ENCODE measurements around the gene MRPL36. TPM values are rescaled to one million over a fixed set of nuclear protein-coding genes. Genes with fewer than 3 reads are reported as not detected.

Gene MRPL36
- total and polyA plus RNA-seq, 4 experiments from 2014 or later: 30.7 to 85.1 (median 54.7) TPM

DNA sequence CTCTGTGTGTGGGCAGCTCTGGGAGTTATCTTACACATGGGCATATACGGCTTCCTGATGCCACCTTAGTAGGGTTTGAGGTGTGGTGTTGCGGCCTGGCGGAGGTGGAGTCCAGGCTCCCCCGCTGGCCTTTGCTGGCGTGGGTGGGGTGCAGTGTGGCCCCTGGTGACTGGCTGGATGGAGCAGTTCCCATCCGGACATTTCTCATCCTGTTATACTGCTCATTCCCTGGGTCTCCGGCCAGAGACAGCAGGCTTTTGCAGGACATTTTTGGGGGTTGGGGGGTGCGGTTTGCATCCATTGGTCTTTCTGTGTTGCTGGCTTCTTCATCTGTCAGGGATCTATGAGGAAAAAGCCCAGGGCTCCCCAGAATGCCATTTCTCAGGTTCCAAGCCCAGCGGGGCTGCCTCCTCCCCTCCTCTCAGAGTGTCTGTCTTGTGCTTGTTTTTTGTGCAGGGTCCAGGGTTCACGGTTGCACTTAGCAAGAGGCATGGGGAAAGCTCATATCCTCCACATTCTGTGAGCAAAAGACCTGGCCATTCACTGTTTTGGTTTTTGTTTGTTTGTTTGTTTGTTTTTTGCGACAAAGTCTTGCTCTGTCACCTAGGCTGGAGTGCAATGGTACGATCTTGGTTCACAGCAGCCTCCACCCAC is 23.9 kb upstream of the MRPL36 start:
- Histone ChIP-seq H3K27ac (ENCODE audit: low read depth, low read length) (no peak overlapping the region), H3K36me3 (ENCODE audit: insufficient read depth, low read length) (peaks cover 4% of the 10 kb centered on the region), H3K9me3 (ENCODE audit: control insufficient read depth in 1 of 2, low read length in 2 of 2) (no peaks in the 10 kb centered on the region), H3K27me3 (ENCODE audit: insufficient read depth, low read length) (no peaks in the 10 kb centered on the region), H3K4me3 (ENCODE audit: low read length in 2 of 2) (no peak overlapping the region), H3K4me1 (ENCODE audit: insufficient read depth, low read length) (no peaks in the 10 kb centered on the region)
- DNase-seq: no peak
- intact Hi-C loops (cut with micrococcal nuclease): no loop called here
- Mint-ChIP-seq H3K4me3 (no peak overlapping the region), H3K9me3 (no peaks in the 10 kb centered on the region), H3K27me3 (no peaks in the 10 kb centered on the region), H3K27ac (peak overlapping the region in 1 of 7 donors; percentile 63), H3K36me3 (peaks cover 32 to 50% of the 10 kb centered on the region in 2 donors), H3K4me1 (peaks cover 0 to 2% (median under 1%) of the 10 kb centered on the region in 4 donors)
- CTCF ChIA-PET (ENCODE audit: partially characterized antibody): no interaction called here
- POLR2A ChIA-PET (ENCODE audit: partially characterized antibody): no interaction called here

DNA sequence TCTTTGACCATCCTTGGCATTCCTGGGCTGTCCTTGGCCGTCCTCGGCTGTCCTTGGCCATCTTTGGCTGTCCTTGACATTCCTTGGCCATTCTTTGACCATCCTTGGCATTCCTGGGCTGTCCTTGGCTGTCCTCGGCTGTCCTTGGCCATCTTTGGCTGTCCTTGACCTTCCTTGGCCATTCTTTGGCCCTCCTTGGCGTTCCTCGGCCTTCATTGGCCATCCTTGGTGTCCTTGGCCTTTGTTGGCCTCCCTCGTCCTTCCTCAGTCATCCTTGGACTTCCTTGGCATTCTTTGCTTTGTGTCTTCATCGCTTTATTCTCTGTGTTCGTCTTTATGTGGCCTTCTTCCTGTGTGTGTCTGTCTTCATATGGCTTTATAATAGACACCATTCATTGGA is 22.2 kb upstream of the MRPL36 start:
- Histone ChIP-seq H3K4me3 (ENCODE audit: low read length in 2 of 2) (no peak overlapping the region), H3K27me3 (ENCODE audit: insufficient read depth, low read length) (no peaks in the 10 kb centered on the region), H3K36me3 (ENCODE audit: insufficient read depth, low read length) (peaks cover 13% of the 10 kb centered on the region), H3K4me1 (ENCODE audit: insufficient read depth, low read length) (no peaks in the 10 kb centered on the region), H3K27ac (ENCODE audit: low read depth, low read length) (no peak overlapping the region), H3K9me3 (ENCODE audit: control insufficient read depth in 1 of 2, low read length in 2 of 2) (no peaks in the 10 kb centered on the region)
- H3K4me1 Mint-ChIP-seq: peaks cover 0 to 2% (median under 1%) of the 10 kb centered on the region in 4 donors
- intact Hi-C loops (cut with micrococcal nuclease): no loop called here
- H3K36me3 Mint-ChIP-seq: peaks cover 49 to 67% of the 10 kb centered on the region in 2 donors
- POLR2A ChIA-PET (ENCODE audit: partially characterized antibody): no interaction called here
- DNase-seq: no peak
- H3K27me3 Mint-ChIP-seq: no peaks in the 10 kb centered on the region
- no peaks in the 10 kb centered on the region for H3K9me3 Mint-ChIP-seq
- CTCF ChIA-PET (ENCODE audit: partially characterized antibody): no interaction called here
- peak overlapping the region in 1 of 7 donors; percentile 14 for H3K27ac Mint-ChIP-seq
- no peak overlapping the region for H3K4me3 Mint-ChIP-seq

DNA sequence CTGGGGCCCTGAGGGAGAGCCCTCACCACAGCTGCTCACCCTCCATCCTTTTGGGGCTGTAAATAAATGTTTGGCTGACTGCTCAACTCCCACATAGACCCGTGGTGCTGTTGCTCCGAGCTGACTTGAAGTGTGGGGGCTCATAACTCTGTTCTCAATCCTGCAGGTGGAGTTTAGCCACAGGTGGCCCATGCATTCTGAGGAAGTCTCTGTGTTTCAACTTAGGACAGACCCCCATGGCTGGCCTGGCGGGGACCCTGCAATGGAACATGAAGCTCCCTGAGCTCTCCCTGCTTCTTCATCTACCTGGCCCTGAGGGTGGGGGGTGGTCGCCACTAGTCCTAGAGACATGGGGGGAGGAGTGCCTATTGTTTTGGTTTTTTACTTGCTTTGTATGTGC is 21.3 kb upstream of the MRPL36 start:
- no peaks in the 10 kb centered on the region for H3K27me3 ChIP-seq (ENCODE audit: insufficient read depth, low read length)
- H3K4me1 ChIP-seq (ENCODE audit: insufficient read depth, low read length): no peaks in the 10 kb centered on the region
- CTCF ChIA-PET (ENCODE audit: partially characterized antibody): interaction anchor here (0.7 kb wide), 1 partner anchor 11 kb away, joined by 3 read pairs; no protein-coding TSS in a partner anchor
- H3K4me3 ChIP-seq (ENCODE audit: low read length in 2 of 2): no peak overlapping the region
- Mint-ChIP-seq H3K9me3 (no peaks in the 10 kb centered on the region), H3K27ac (no peak overlapping the region), H3K36me3 (peaks cover 52 to 72% of the 10 kb centered on the region in 2 donors), H3K4me1 (peaks cover 0 to 2% (median under 1%) of the 10 kb centered on the region in 4 donors), H3K4me3 (no peak overlapping the region), H3K27me3 (no peaks in the 10 kb centered on the region)
- intact Hi-C loops (cut with micrococcal nuclease): no loop called here
- no peaks in the 10 kb centered on the region for H3K9me3 ChIP-seq (ENCODE audit: control insufficient read depth in 1 of 2, low read length in 2 of 2)
- POLR2A ChIA-PET (ENCODE audit: partially characterized antibody): interaction anchor here (0.6 kb wide), 1 partner anchor 31 kb away, joined by 3 read pairs; no protein-coding TSS in a partner anchor
- H3K36me3 ChIP-seq (ENCODE audit: insufficient read depth, low read length): peaks cover 20% of the 10 kb centered on the region
- DNase-seq: no peak
- no peak overlapping the region for H3K27ac ChIP-seq (ENCODE audit: low read depth, low read length)

DNA sequence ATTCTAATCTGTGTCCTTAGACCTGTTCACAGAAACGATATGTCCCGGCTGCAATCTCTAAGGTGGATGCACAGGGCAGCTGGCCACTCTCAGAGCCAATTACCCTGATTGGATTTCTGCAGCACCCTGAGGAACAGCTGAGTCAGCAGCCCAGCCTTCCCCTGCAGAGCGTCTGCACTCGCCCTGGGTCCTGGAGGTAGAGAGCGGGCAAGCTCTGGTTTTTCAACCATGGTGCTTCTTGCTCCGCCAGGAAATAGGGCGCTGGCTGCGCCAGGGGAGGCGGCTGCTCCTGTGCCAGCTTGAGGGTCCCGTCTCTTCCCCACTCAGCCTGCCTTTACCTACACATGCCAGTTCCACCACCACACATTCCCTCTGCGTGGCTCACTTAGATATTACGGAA is 20.7 kb upstream of the MRPL36 start:
- no peak overlapping the region for H3K27ac ChIP-seq (ENCODE audit: low read depth, low read length)
- H3K4me3 Mint-ChIP-seq: peak overlapping the region in 1 of 8 donors; percentile 58
- ChIA-PET POLR2A (ENCODE audit: partially characterized antibody) (interaction anchor here (0.6 kb wide), 1 partner anchor 30 kb away, joined by 3 read pairs; no protein-coding TSS in a partner anchor), CTCF (ENCODE audit: partially characterized antibody) (interaction anchor here (0.7 kb wide), 1 partner anchor 11 kb away, joined by 3 read pairs; no protein-coding TSS in a partner anchor)
- no peaks in the 10 kb centered on the region for H3K9me3 ChIP-seq (ENCODE audit: control insufficient read depth in 1 of 2, low read length in 2 of 2)
- peaks cover 0 to 2% (median under 1%) of the 10 kb centered on the region in 4 donors for H3K4me1 Mint-ChIP-seq
- H3K9me3 Mint-ChIP-seq: no peaks in the 10 kb centered on the region
- DNase-seq: no peak
- peaks cover 25% of the 10 kb centered on the region for H3K36me3 ChIP-seq (ENCODE audit: insufficient read depth, low read length)
- intact Hi-C loops (cut with micrococcal nuclease): no loop called here
- H3K36me3 Mint-ChIP-seq: peaks cover 57 to 76% of the 10 kb centered on the region in 2 donors
- peak overlapping the region in 1 of 7 donors; percentile 41 for H3K27ac Mint-ChIP-seq
- H3K27me3 Mint-ChIP-seq: no peaks in the 10 kb centered on the region
- H3K27me3 ChIP-seq (ENCODE audit: insufficient read depth, low read length): no peaks in the 10 kb centered on the region
- no peaks in the 10 kb centered on the region for H3K4me1 ChIP-seq (ENCODE audit: insufficient read depth, low read length)
- H3K4me3 ChIP-seq (ENCODE audit: low read length in 2 of 2): no peak overlapping the region

DNA sequence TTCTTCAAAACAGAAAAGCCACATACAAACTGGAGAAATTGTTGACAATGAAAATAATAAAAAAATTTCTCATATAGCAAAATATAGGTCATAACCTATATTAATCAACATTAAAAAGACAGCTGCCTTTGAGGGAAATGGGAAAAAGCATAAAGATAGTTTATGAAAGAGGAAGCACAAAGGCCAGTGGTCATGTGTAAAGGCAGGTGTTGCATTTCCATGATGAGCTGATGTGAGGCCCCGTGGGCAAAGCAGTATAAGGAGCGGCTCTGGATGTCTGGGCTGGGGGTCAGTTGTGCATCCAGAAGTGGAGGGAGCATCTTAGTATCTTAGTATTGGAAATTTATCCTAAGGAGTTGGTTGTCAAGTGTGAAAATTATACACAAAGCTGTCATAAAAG is 19.8 kb upstream of the MRPL36 start:
- H3K4me1 ChIP-seq (ENCODE audit: insufficient read depth, low read length): no peaks in the 10 kb centered on the region

DNA sequence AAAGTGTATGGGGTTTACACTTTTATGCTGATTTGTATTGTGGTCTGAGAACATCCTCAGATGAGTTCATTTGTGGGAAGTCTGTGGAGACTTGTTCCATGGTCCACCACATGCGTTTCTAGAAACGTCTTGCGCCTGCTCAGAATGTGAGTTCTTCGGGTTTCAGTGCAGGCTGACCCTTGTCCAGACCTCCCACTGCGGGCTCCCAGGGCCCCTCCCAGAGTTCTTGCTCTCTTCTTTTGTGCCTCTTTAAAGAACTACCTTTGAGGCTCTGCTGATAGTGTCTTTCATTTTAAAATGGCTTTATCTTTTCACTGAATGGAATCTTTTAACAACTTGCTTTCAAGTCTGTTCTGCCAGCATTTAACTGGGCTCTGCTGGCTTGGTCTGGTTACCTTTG is 19.1 kb upstream of the MRPL36 start:
- peaks cover 41% of the 10 kb centered on the region for H3K36me3 ChIP-seq (ENCODE audit: insufficient read depth, low read length)
- H3K4me1 Mint-ChIP-seq: peaks cover 0 to 2% (median under 1%) of the 10 kb centered on the region in 4 donors
- no peak for DNase-seq
- no peaks in the 10 kb centered on the region for H3K4me1 ChIP-seq (ENCODE audit: insufficient read depth, low read length)
- H3K9me3 ChIP-seq (ENCODE audit: control insufficient read depth in 1 of 2, low read length in 2 of 2): no peaks in the 10 kb centered on the region
- H3K27ac ChIP-seq (ENCODE audit: low read depth, low read length): no peak overlapping the region
- ChIA-PET CTCF (ENCODE audit: partially characterized antibody) (no interaction called here), POLR2A (ENCODE audit: partially characterized antibody) (no interaction called here)
- intact Hi-C loops (cut with micrococcal nuclease): no loop called here
- no peak overlapping the region for H3K4me3 ChIP-seq (ENCODE audit: low read length in 2 of 2)
- peaks cover 71 to 90% of the 10 kb centered on the region in 2 donors for H3K36me3 Mint-ChIP-seq
- no peaks in the 10 kb centered on the region for H3K27me3 ChIP-seq (ENCODE audit: insufficient read depth, low read length)
- no peak overlapping the region for H3K4me3 Mint-ChIP-seq
- no peaks in the 10 kb centered on the region for H3K9me3 Mint-ChIP-seq
- no peak overlapping the region for H3K27ac Mint-ChIP-seq
- H3K27me3 Mint-ChIP-seq: no peaks in the 10 kb centered on the region

More for the DNA sequence above, 19.8 kb upstream of the MRPL36 start:
- Mint-ChIP-seq H3K4me1 (peaks cover 0 to 2% (median under 1%) of the 10 kb centered on the region in 4 donors), H3K27ac (peak overlapping the region in 1 of 7 donors; percentile 62), H3K27me3 (no peaks in the 10 kb centered on the region), H3K36me3 (peaks cover 66 to 86% of the 10 kb centered on the region in 2 donors), H3K4me3 (no peak overlapping the region), H3K9me3 (no peaks in the 10 kb centered on the region)
- Histone ChIP-seq H3K27ac (ENCODE audit: low read depth, low read length) (no peak overlapping the region), H3K27me3 (ENCODE audit: insufficient read depth, low read length) (no peaks in the 10 kb centered on the region), H3K9me3 (ENCODE audit: control insufficient read depth in 1 of 2, low read length in 2 of 2) (no peaks in the 10 kb centered on the region), H3K4me3 (ENCODE audit: low read length in 2 of 2) (no peak overlapping the region), H3K36me3 (ENCODE audit: insufficient read depth, low read length) (peaks cover 34% of the 10 kb centered on the region)
- intact Hi-C loops (cut with micrococcal nuclease): no loop called here
- POLR2A ChIA-PET (ENCODE audit: partially characterized antibody): no interaction called here
- no peak for DNase-seq
- CTCF ChIA-PET (ENCODE audit: partially characterized antibody): no interaction called here

DNA sequence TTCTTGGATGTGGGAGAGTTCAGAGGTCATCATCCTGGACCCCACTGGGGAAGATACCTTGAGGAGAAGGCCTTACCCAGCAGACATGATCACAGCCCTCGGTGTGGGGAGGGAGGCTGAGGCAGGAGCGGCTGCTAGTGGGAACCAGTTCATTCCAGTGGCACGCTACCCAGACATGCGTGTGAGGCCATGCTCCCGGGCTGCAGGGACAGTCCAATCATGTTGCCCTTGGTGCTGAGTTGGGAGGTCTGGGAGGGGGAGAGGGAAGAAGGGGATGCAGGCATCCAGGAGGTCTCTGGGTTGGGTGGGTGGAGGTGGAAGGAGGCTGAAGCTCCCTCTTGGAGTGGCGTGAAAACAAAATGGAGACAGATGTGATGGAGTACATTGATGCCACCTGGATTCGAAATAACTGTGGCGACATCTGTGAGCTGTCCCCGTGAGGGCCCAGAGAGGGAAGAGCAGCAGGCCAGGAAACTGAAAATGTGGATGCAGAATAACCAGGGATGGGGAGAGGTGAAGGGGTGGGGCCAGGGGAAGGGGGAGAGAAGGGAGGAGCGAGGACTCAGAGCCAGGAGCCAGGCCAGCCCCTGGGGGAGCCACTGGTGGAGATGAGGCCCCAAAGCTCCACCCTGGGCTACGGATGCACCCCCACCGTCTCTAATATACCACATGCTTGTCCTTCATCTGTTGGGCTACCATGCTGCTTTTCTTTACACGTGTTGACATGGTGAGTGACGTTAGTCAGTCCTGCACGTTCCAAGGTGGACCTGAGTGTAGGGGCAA is 17.8 kb upstream of the MRPL36 start:
- peaks cover 80 to 86% of the 10 kb centered on the region in 2 donors for H3K36me3 Mint-ChIP-seq
- no peak overlapping the region for H3K4me3 ChIP-seq (ENCODE audit: low read length in 2 of 2)

More for the DNA sequence above, 17.8 kb upstream of the MRPL36 start:
- H3K4me3 Mint-ChIP-seq: peak overlapping the region in 1 of 8 donors; percentile 35
- H3K4me1 Mint-ChIP-seq: peaks cover 0 to 2% (median under 1%) of the 10 kb centered on the region in 4 donors
- H3K27ac ChIP-seq (ENCODE audit: low read depth, low read length): no peak overlapping the region
- no peaks in the 10 kb centered on the region for H3K27me3 ChIP-seq (ENCODE audit: insufficient read depth, low read length)
- intact Hi-C loops (cut with micrococcal nuclease): no loop called here
- ChIA-PET POLR2A (ENCODE audit: partially characterized antibody) (no interaction called here), CTCF (ENCODE audit: partially characterized antibody) (no interaction called here)
- H3K9me3 ChIP-seq (ENCODE audit: control insufficient read depth in 1 of 2, low read length in 2 of 2): no peaks in the 10 kb centered on the region
- no peak for DNase-seq
- H3K9me3 Mint-ChIP-seq: no peaks in the 10 kb centered on the region
- H3K27me3 Mint-ChIP-seq: no peaks in the 10 kb centered on the region
- H3K4me1 ChIP-seq (ENCODE audit: insufficient read depth, low read length): no peaks in the 10 kb centered on the region
- H3K27ac Mint-ChIP-seq: peak overlapping the region in 1 of 7 donors; percentile 53
- peaks cover 49% of the 10 kb centered on the region for H3K36me3 ChIP-seq (ENCODE audit: insufficient read depth, low read length)
